Stimulated activated CD4-positive, alpha-beta T cell treated with anti-CD3 and anti-CD28 coated beads, Interleukin-15, amount 100 ng/mL, for 1 hour (primary cell): Measurements from ENCODE around the gene ZNF831.

Experiments used
- DNase-seq, 2 donors: peaks; one replicate each; pipeline ENCODE4 v3.0.0-alpha.2; 2020; ENCODE audit warnings: low read depth in 1 of 2, low spot score in 1 of 2

The ZNF831 gene

DNA sequence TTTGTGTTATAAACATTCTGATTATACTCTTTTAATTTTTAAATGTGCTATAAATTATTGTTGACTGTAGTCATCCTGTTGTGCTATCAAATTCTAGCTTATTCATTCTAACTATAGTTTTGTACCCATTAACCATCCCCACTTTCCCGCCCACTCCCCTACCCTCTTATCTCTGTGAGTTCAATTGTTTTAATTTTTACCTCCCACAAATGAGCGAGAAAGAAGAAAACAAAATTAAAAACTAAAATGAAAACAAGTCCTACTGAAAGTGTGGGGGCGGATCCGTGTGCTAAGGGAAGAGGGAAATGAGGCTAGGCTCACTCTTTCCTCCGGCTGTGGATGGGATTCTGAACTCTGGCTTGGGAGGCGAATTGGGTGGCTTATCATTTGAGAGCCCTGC lies 6.6 kb upstream of the ZNF831 start:
- no peak for DNase-seq

DNA sequence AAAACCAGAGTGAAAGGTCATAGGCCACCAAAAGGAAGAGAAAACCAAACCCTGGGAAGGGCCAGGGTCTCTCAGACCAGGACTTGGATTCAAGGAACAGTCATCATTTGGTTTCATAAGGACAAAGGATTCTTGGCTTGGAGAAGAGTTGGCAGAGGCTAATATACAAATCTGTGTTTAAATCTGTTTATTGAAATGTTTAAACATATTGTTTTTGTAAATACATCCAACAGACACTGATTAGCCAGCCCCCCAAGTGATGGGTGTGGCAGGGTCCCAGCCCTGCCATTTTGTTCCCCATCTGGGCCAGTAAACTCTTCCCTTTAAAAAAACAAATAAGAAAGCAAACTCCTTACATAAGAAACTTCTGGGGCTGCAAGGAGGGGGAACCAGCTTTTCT lies 6.1 kb upstream of the ZNF831 start:
- DNase-seq: no peak

DNA sequence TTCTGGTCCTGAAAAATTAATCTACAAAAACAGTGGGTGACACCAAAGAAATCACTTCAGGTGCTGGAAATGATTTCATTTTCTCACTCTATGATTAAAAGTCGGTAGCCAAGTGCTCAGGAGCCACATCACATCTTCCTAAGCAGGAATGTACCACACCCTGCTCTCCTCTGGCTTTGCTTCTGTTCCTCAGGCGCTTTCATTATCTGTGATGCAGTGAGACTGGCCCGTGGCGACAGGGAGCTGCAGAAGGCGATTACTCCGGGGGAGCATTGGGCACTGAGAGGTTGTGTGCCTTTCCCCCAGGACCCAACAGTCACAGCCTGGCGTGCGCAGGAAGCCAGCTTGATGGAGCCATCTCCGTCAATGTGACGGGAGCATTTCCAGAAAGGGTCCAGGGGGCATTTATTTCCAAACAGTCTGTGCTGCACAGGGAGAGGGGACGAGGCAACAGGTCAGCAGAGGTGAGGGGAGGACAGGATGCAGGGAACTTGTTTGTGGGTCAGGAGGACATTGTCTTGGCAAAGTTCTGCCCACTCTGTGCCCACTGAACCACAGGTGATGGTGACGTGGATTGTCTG lies 5.6 kb upstream of the ZNF831 start:
- no peak for DNase-seq

GRCh38 chr20:59158673-59159072 lies 4.9 kb upstream of the ZNF831 start:
- no peak for DNase-seq

GRCh38 chr20:59159091-59159490 lies 4.5 kb upstream of the ZNF831 start:
- DNase-seq: no peak

- peak in 1 of 2 donors; percentile 43 for DNase-seq
These were observed 3.9 kb upstream of the ZNF831 start for GRCh38 chr20:59159493-59160376.

DNA sequence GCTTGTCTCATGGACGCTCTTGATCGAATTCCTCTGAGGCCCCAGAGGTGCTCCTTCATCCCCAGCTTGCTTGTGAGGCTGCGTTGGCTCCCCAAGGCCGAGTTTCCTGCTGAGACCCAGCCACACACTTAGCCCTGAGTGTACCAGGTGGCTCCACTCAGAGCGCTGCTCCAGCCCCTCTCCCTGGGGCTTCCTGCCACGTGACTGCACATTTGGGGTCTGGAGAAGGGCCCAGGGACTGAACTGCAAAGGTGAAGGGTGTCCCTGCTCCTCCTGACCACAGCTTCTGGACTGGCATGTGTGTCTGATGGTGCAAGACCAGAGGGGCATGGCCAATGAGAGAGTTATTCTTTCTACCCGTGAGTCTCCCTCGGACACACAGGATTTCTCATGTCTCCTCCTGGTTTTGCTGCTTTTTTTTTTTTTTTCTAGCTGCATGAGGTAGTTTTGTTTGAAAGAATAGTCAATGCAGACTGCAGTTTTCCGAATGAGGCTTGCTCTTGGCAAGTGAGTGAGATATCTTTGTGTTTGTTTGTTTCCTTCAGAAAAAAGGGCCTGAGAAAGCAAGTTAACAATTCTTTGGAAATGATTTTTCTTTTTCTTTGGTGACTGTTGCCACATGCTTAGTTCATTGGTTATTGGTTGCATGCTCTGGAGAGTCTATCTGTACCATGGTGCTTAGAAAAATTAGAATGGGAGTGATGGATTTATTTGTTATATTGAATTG lies 3.1 kb upstream of the ZNF831 start:
- no peak for DNase-seq

GRCh38 chr20:59161721-59162120 lies 1.9 kb upstream of the ZNF831 start:
- no peak for DNase-seq

- DNase-seq: no peak
These were observed 1.2 kb downstream of the ZNF831 start for GRCh38 chr20:59164686-59165391.

DNA sequence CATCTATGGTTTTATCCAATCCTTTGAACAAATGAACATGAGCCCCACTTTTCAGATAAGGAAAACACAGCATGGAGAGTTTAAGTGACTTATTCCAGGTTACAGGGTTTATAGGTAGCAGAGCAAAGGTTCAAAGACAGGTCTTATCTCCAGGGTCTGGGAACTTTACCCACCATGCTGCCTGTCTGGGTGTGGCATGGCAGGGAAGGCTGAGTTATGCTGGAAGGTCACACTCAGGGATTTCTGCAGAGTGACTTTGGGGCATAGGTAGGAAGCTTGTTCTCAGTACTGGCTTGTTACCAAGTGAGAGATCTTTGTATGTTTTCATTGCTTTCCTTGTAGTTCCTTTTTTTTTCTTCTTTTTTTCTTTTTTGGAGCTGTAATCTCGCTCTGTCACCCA lies 1.8 kb downstream of the ZNF831 start:
- DNase-seq: no peak

DNA sequence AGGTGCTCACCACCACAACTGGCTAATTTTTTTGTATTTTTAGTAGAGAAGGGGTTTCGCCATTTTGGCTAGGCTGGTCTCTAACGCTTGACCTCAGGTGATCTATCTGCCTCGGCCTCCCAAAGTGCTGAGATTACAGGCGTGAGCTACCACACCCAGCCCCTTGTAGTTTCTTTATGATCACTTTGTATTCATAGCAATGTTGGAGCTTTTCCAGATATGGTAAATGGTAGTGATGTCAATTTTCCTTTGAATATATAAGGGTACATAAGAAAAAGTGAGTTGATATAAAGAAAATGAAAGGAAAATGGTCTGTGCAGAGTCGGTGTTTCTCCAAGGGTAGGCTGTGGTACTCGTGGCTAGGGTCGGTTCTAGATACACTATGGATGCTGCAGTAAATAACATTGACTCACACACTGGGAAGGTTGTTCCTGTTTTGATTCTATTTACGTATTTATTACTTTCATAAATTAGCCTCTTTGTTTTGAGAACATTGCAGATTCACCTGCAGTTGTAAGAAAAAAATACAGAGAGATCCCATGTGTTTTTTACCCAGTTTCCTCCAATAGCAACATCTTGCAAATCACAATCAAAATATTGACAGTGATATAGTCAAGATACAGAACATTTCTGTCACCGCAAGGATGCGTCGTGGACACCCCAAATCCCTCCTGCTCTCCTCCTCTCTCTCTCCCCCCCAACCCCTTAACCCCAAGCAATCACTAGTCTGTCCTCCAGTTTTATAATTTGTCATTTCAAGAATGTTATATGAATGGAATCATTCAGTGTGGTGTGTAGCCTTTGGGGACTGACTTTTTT lies 2.5 kb downstream of the ZNF831 start:
- DNase-seq: no peak

DNA sequence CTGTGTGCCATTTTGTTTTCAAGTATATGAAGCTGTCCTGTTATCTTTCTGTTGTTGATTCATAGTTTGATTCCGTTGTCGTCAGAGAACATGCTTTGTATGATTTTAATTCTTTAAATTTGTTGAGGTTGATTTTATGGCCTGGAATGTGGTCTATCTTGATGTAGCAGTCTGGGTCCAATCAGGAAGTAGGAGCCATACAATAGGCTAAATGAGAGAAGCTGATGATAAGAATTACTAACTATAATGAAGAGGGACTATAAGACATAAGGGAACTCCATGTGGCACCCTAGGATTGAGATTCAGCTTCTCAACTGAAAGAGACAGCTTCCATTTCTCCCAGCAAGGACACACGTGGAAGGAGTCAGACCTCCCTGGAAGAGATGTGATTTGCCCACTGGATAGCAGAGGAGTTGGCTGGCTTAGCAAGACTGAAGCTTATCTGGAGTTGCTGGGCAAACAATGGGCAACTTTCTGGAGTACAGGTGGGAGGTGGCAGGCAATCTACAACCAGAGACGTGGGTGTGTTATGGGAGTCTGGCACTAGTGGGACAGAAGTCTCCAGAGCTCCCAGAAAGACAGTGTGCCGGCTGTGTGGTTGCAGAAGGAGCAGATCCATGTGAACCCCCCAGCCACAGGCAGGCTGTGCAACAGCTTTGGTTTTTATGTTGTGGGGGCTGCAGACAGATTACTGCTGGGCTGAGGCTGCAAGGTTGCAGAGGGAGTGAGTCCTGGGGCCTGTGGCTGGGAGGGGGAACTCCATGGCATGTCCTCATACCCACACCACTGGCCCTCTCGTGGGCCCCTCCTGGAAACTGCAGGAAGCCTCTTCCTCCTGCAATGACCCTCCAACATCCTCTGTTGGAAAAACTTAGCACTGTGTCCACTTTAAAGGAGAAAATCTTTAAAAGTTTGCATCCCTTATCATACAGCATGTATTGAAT lies 7.1 kb downstream of the ZNF831 start:
- no peak for DNase-seq

- DNase-seq: no peak
These were observed 8.4 kb downstream of the ZNF831 start for GRCh38 chr20:59171986-59172385.

DNA sequence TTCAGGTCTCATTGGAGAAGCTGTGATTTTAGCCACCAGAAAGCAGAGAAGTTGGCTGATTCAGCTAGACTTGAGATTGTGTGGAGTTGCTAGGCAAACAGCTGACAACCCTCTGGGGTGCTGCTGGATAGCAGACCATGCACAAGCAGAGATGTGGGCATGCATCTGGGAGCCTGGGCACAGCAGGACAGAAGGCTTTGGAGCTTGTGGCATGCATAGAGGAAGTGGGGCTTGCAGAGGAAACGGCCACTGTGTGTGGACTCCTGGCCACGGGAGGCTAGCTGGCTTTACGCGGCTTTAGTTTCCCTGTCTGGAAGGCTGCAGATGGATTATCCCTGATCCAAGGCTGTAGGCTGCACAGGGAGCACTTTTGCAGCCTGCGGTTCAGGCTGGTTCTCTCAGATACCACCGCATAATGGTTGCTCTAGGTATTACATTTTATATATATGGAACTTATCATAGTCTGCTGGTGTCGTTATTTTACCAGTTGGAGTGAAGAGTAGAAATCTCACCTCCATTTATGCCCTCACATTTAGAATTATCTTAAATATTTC lies 10.4 kb downstream of the ZNF831 start:
- no peak for DNase-seq

DNA sequence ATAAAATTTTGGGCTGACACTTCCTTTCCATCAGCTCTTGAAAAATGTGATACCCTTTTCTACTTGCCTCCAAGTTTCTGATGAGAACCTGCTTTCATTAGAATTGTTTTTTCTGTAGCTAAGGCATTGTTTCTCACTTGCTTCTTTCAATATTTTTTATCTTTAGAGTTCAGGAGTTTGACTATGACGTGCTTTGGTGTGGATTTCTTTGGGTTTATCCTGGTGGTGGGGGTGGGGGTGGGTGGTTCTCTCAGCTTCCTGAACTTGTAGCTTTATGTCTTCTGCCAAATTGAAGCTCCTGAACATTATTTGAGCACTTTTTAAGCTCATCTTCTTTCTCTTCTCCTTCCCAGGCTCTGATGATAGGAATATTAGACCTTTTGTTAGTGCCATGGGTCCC lies 11.4 kb downstream of the ZNF831 start:
- DNase-seq: no peak

- no peak for DNase-seq
These were observed 12.2 kb downstream of the ZNF831 start for GRCh38 chr20:59175861-59176260.

GRCh38 chr20:59176812-59177211 lies 13.2 kb downstream of the ZNF831 start:
- no peak for DNase-seq

DNA sequence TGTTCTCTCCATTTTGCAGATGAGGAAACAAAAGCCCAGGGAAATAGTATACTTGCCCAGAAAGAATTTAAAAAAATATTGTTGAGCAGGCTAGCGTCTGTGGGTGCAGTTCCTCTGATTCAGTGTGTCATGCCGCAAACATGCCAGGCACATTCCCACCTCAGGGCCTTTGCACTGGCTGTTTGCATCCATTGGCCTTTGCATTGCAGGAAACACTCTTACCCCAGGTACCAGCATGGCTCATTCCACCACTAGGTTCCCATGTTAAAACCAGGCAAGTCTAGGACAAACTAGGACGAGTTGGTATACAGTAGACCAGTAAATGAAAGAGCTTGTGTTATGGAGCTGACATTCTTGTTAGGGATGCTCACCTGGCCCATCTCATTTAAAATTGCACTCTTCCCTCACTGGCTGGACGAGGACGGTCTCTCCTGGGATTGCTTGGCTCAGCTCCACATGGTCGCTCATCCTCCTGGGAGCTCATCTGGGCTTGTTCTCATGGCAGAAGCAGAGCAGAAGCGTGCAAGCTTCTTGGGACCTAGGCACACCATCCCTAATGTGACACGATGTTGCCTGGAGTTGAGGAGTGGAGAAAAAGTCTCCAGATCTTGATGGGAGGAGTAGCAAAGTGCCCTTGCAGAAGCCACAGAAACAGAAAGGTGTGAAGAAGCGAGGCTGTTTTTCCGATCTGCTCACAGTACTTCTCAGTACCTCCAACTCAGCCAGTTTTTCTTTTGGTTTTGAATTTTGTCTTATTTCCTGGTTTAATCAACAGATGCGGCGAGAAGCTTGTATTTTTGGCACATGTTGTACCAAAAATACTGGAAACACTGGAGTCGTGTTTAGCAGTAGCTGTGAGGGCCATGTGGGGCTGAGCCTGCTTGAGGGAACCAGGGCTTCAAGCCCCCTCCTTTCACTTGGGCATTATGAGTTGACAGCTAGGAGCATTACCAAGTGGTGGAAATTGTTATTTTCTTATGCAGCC lies 13.9 kb downstream of the ZNF831 start:
- DNase-seq: no peak
